ENCODE measurements around the gene CLECL1. TPM values are rescaled to one million over a fixed set of nuclear protein-coding genes. Genes with fewer than 3 reads are reported as not detected.

The CLECL1 gene
- total and polyA plus RNA-seq, 2 donors (not counting 3 experiments of a cell fraction or from before 2014, with no cell fraction given): not detected

GRCh38 chr12:9758119-9758518, 25.2 kb upstream of the CLECL1 start:
- H4K20me1 ChIP-seq (replicated peaks; ENCODE audit: control insufficient read depth, extremely low read depth, insufficient read depth, low read length): no peaks in the 10 kb centered on the region
- DNase-seq (ENCODE audit: low read depth, low spot score) (no peak), FAIRE-seq (no peak)
- TF ChIP-seq POLR2A (IDR thresholded peaks at IDR 0.05; ENCODE audit: low read depth, low read length): no peak
- TF ChIP-seq GATA2 (IDR thresholded peaks at IDR 0.05; ENCODE audit: insufficient read depth, insufficient read length, low read depth, low read length): no peak
- TF ChIP-seq, protein P1, sequence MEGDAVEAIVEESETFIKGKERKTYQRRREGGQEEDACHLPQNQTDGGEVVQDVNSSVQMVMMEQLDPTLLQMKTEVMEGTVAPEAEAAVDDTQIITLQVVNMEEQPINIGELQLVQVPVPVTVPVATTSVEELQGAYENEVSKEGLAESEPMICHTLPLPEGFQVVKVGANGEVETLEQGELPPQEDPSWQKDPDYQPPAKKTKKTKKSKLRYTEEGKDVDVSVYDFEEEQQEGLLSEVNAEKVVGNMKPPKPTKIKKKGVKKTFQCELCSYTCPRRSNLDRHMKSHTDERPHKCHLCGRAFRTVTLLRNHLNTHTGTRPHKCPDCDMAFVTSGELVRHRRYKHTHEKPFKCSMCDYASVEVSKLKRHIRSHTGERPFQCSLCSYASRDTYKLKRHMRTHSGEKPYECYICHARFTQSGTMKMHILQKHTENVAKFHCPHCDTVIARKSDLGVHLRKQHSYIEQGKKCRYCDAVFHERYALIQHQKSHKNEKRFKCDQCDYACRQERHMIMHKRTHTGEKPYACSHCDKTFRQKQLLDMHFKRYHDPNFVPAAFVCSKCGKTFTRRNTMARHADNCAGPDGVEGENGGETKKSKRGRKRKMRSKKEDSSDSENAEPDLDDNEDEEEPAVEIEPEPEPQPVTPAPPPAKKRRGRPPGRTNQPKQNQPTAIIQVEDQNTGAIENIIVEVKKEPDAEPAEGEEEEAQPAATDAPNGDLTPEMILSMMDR (IDR thresholded peaks at IDR 0.05; ENCODE audit: extremely low read depth in 1 of 2, insufficient read depth in 1 of 2, low read depth in 1 of 2, low read length in 2 of 2): no peak
- TF ChIP-seq, protein P2, sequence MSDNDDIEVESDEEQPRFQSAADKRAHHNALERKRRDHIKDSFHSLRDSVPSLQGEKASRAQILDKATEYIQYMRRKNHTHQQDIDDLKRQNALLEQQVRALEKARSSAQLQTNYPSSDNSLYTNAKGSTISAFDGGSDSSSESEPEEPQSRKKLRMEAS (IDR thresholded peaks at IDR 0.05; ENCODE audit: insufficient read depth, insufficient read length): no peak
- no peak for TF ChIP-seq JUN (IDR thresholded peaks at IDR 0.05; ENCODE audit: borderline replicate concordance, insufficient read depth, insufficient read length, low read depth)
- TF ChIP-seq EZH2 (IDR thresholded peaks at IDR 0.05; ENCODE audit: borderline replicate concordance, low read depth, low read length, severe bottlenecking): no peak
- no peak for TF ChIP-seq FOS (IDR thresholded peaks at IDR 0.05; ENCODE audit: borderline replicate concordance, insufficient read depth, low read length)
- no peak for TF ChIP-seq POLR2AphosphoS5 (IDR thresholded peaks at IDR 0.05; ENCODE audit: insufficient read depth, low read depth, low read length)
- TF ChIP-seq MYC (IDR thresholded peaks at IDR 0.05; ENCODE audit: low read depth, low read length): no peak
- H3K4me3 ChIP-seq (replicated peaks in 1 of 3; ENCODE audit: insufficient read depth in 1 of 3, low read depth in 1 of 3, low read length in 3 of 3): no peak overlapping the region
- no peaks in the 10 kb centered on the region for H3K79me2 ChIP-seq (ENCODE audit: control insufficient read depth, insufficient read depth, low read length)
- intact Hi-C loops (cut with micrococcal nuclease) (loop anchor here (10.0 kb wide), 1 partner anchor 807 kb away; no protein-coding TSS in a partner anchor), dilution Hi-C loops (cut with MboI; ENCODE audit: extremely low pct_ligation_motif_present, low sequenced_read_pairs) (no loop called here)
- no peaks in the 10 kb centered on the region for H3K36me3 ChIP-seq (ENCODE audit: control insufficient read depth in 2 of 2, extremely low read depth in 1 of 2, insufficient read depth in 2 of 2, low read length in 2 of 2)
- H3K9me1 ChIP-seq (replicated peaks; ENCODE audit: control insufficient read depth, extremely low read depth, insufficient read depth, low read length): no peaks in the 10 kb centered on the region
- H2AFZ ChIP-seq (ENCODE audit: low read depth, low read length): no peak overlapping the region
- no TSS peak for BruUV-seq (replicated peaks)
- no peaks in the 10 kb centered on the region for H3K27me3 ChIP-seq (ENCODE audit: control insufficient read depth in 2 of 2, insufficient read depth in 2 of 2, low read length in 2 of 2)
- H3K9me3 ChIP-seq (replicated peaks; ENCODE audit: control insufficient read depth, insufficient read depth, low read length): no peaks in the 10 kb centered on the region
- peaks cover 8% of the 10 kb centered on the region for H3K4me1 ChIP-seq (ENCODE audit: control insufficient read depth, extremely low read depth, insufficient read depth, low read length)
- ChIA-PET POLR2A (no interaction called here), CTCF (interaction anchor here (1.1 to 13.3 kb wide), 4 partner anchors 11 to 40 kb away, joined by 3 to 332 read pairs (median 4); no protein-coding TSS in a partner anchor)
- H3K9ac ChIP-seq (replicated peaks; ENCODE audit: extremely low read depth, insufficient read depth, low read length): no peak overlapping the region
- no peak overlapping the region for H3K4me2 ChIP-seq (ENCODE audit: insufficient read depth, low read length)
- no peak overlapping the region for H3K27ac ChIP-seq (ENCODE audit: insufficient read depth, low read depth, low read length)
